Type B pancreatic cell (in vitro differentiated cells): ENCODE results near the gene VDR. TPM values are rescaled to one million over a fixed set of nuclear protein-coding genes. Genes with fewer than 3 reads are reported as not detected.
A peak's percentile ranks its signal among the peaks of the same experiment; 100 is the strongest.

Experiments used
- DNase-seq: peaks from one replicate; pipeline ENCODE4 v3.0.0; 2021; ENCODE audit warnings: mixed read lengths; ENCODE audit not compliant: unreplicated experiment; ENCODE audit errors: extremely low spot score
- H3K27ac Mint-ChIP-seq: 2 replicates; pipeline ENCODE4 v1.8.0; 2021; ENCODE audit warnings: mild to moderate bottlenecking, mixed read lengths
- H3K27me3 Mint-ChIP-seq: 2 replicates; pipeline ENCODE4 v1.8.0; 2021; ENCODE audit warnings: mixed read lengths
- H3K36me3 Mint-ChIP-seq: 2 replicates; pipeline ENCODE4 v1.8.0; 2021; ENCODE audit warnings: mixed read lengths
- H3K4me1 Mint-ChIP-seq: one replicate; pipeline ENCODE4 v1.8.0; 2021; ENCODE audit warnings: mixed read lengths; ENCODE audit not compliant: unreplicated experiment
- H3K4me3 Mint-ChIP-seq: 2 replicates; pipeline ENCODE4 v1.8.0; 2021; ENCODE audit warnings: mild to moderate bottlenecking, mixed read lengths
- H3K9me3 Mint-ChIP-seq: 2 replicates; pipeline ENCODE4 v1.8.0; 2021; ENCODE audit warnings: mixed read lengths
- CTCF ChIP-seq: fragments of 200-600 bp; sonication (generic); conservative IDR thresholded peaks from 2 replicates; pipeline ENCODE4 v1.5.0; 2021; ENCODE audit warnings: antibody characterized with exemption, mild to moderate bottlenecking
- total RNA-seq: library from RNA; stranded (reverse); gene quantifications from 2 replicates; pipeline ENCODE4 v1.2.1, GENCODE V29; 2021; ENCODE audit warnings: low replicate concordance

Gene VDR
- total RNA-seq, 1 donor from 2014 or later, result 0.77 TPM

- TF ChIP-seq CTCF, result no peak
- no peak overlapping the region for H3K27ac Mint-ChIP-seq
- H3K4me1 Mint-ChIP-seq, result peaks cover 55% of the 10 kb centered on the region
Observed at GRCh38 chr12:47825173-47825639, 79.6 kb downstream of the VDR start.

GRCh38 chr12:47824635-47825034 lies 80.2 kb downstream of the VDR start:
- no peaks in the 10 kb centered on the region for H3K27me3 Mint-ChIP-seq
- H3K9me3 Mint-ChIP-seq, result no peaks in the 10 kb centered on the region
- H3K36me3 Mint-ChIP-seq, result no peaks in the 10 kb centered on the region
- peak overlapping the region; percentile 31 for H3K27ac Mint-ChIP-seq
- H3K4me3 Mint-ChIP-seq, result no peak overlapping the region
- H3K4me1 Mint-ChIP-seq, result peaks cover 56% of the 10 kb centered on the region
- DNase-seq, result no peak
- no peak for TF ChIP-seq CTCF

More at GRCh38 chr12:47825173-47825639, 79.6 kb downstream of the VDR start:
- H3K36me3 Mint-ChIP-seq, result no peaks in the 10 kb centered on the region
- H3K27me3 Mint-ChIP-seq, result no peaks in the 10 kb centered on the region
- no peaks in the 10 kb centered on the region for H3K9me3 Mint-ChIP-seq
- DNase-seq, result no peak
- no peak overlapping the region for H3K4me3 Mint-ChIP-seq

GRCh38 chr12:47824198-47824597 lies 80.6 kb downstream of the VDR start:
- peaks cover 51% of the 10 kb centered on the region for H3K4me1 Mint-ChIP-seq
- TF ChIP-seq CTCF, result no peak

GRCh38 chr12:47823422-47824086 lies 81.2 kb downstream of the VDR start:
- Mint-ChIP-seq H3K27ac (peak overlapping the region; percentile 31), H3K27me3 (no peaks in the 10 kb centered on the region), H3K9me3 (no peaks in the 10 kb centered on the region), H3K36me3 (no peaks in the 10 kb centered on the region), H3K4me3 (no peak overlapping the region), H3K4me1 (peaks cover 48% of the 10 kb centered on the region)
- no peak for TF ChIP-seq CTCF
- no peak for DNase-seq

More at GRCh38 chr12:47824198-47824597, 80.6 kb downstream of the VDR start:
- Mint-ChIP-seq H3K4me3 (no peak overlapping the region), H3K36me3 (no peaks in the 10 kb centered on the region), H3K27ac (peak overlapping the region; percentile 31), H3K9me3 (no peaks in the 10 kb centered on the region), H3K27me3 (no peaks in the 10 kb centered on the region)
- DNase-seq, result no peak

- Mint-ChIP-seq H3K36me3 (no peaks in the 10 kb centered on the region), H3K4me3 (peak overlapping the region; percentile 49), H3K27ac (no peak overlapping the region), H3K27me3 (no peaks in the 10 kb centered on the region), H3K4me1 (peaks cover 48% of the 10 kb centered on the region), H3K9me3 (no peaks in the 10 kb centered on the region)
- TF ChIP-seq CTCF, result no peak
- DNase-seq, result no peak
Observed at GRCh38 chr12:47822863-47823262, 81.9 kb downstream of the VDR start.
